A673 (cell line): ENCODE results near the gene GZF1. TPM values are rescaled to one million over a fixed set of nuclear protein-coding genes. Genes with fewer than 3 reads are reported as not detected.

Source experiments
- BruUV-seq: library from RNA; stranded (reverse); fragments of 400-500 nt; replicated peaks from 2 replicates; lab custom pipeline; 2021; lab: Mats Ljungman, UMichigan
- CTCF ChIA-PET: fragments of 300-600 bp; sonication (Branson Sonifier 250); formaldehyde crosslinking; loops from one replicate; lab custom pipeline; 2022; ENCODE audit warnings: antibody characterized with exemption; lab: Charles Lee
- POLR2A ChIA-PET: fragments of 300-600 bp; sonication (Branson Sonifier 250); formaldehyde crosslinking; loops from one replicate; lab custom pipeline; 2022; ENCODE audit warnings: antibody characterized with exemption; ENCODE audit not compliant: low non-redundant PET; lab: Charles Lee
- DNase-seq: peaks from one replicate; pipeline ENCODE4 v3.0.0-alpha.2; 2015; ENCODE audit warnings: low spot score
- H3K27ac ChIP-seq: fragments of 200-600 bp; sonication (generic); 2 replicates; pipeline ENCODE4 v1.5.1; 2016; ENCODE audit warnings: mixed run types, low read depth, mild to moderate bottlenecking, mixed read lengths, antibody characterized with exemption, low read length; ENCODE audit not compliant: poor library complexity, severe bottlenecking
- H3K27me3 ChIP-seq: fragments of 200-600 bp; sonication (generic); replicated peaks from 2 replicates; pipeline ENCODE4 v1.6.1; 2017; ENCODE audit warnings: mixed run types, low read depth, mild to moderate bottlenecking, mixed read lengths, antibody characterized with exemption, low read length; ENCODE audit not compliant: insufficient read depth, poor library complexity
- H3K36me3 ChIP-seq: fragments of 200-600 bp; sonication (generic); 2 replicates; pipeline ENCODE4 v1.6.1; 2016; ENCODE audit warnings: mixed run types, mild to moderate bottlenecking, mixed read lengths, antibody characterized with exemption, low read length; ENCODE audit not compliant: insufficient read depth, poor library complexity, severe bottlenecking
- H3K4me1 ChIP-seq: fragments of 200-600 bp; sonication (generic); 2 replicates; pipeline ENCODE4 v1.6.1; 2017; ENCODE audit warnings: mixed run types, mild to moderate bottlenecking, mixed read lengths, antibody characterized with exemption, low read length; ENCODE audit not compliant: insufficient read depth, poor library complexity, severe bottlenecking
- H3K4me3 ChIP-seq: fragments of 200-600 bp; sonication (generic); 2 replicates; pipeline ENCODE4 v1.5.1; 2016; ENCODE audit warnings: low read depth, mixed run types, mild to moderate bottlenecking, mixed read lengths, low read length; ENCODE audit not compliant: poor library complexity, severe bottlenecking
- H3K9me3 ChIP-seq: fragments of 200-600 bp; sonication (generic); 2 replicates; pipeline ENCODE4 v1.6.1; 2016; ENCODE audit warnings: mixed run types, low read depth, mild to moderate bottlenecking, mixed read lengths, antibody characterized with exemption, low read length; ENCODE audit not compliant: poor library complexity, severe bottlenecking
- CTCF ChIP-seq: fragments of 300-800, 200-600 bp; sonication (generic); conservative IDR thresholded peaks from 2 replicates; pipeline ENCODE4 v1.5.1; 2017; ENCODE audit warnings: low read depth, mild to moderate bottlenecking, antibody characterized with exemption, low read length, moderate library complexity, mixed read lengths
- EZH2 ChIP-seq: fragments of 200-600 bp; sonication (generic); IDR thresholded peaks from 2 replicates; pipeline ENCODE4 v1.6.1; 2017; ENCODE audit warnings: borderline replicate concordance, low read depth, mild to moderate bottlenecking, mixed read lengths, antibody characterized with exemption, low read length; ENCODE audit not compliant: poor library complexity, severe bottlenecking
- intact Hi-C: fragments of 100-400 bp; cut with micrococcal nuclease; formaldehyde crosslinking; loops from one replicate; pipeline ENCODE4 v1.10.0; 2022; ENCODE audit not compliant: unreplicated experiment
- total RNA-seq: library from RNA; stranded (reverse); gene quantifications from 2 replicates; pipeline ENCODE4 v1.2.3, GENCODE V29; 2021

GZF1 gene
- total RNA-seq, 1 experiment from 2014 or later: 13.7 TPM

GRCh38 chr20:23417861-23418260, 55.9 kb downstream of the GZF1 start:
- Histone ChIP-seq H3K9me3 (no peaks in the 10 kb centered on the region), H3K36me3 (no peaks in the 10 kb centered on the region), H3K27ac (no peak overlapping the region), H3K4me3 (no peak overlapping the region), H3K27me3 (no peaks in the 10 kb centered on the region), H3K4me1 (peaks cover 5% of the 10 kb centered on the region)
- CTCF ChIA-PET: no interaction called here
- DNase-seq: no peak
- TF ChIP-seq CTCF (no peak), EZH2 (no peak)
- POLR2A ChIA-PET: no interaction called here
- intact Hi-C loops: no loop called here
- no TSS peak for BruUV-seq

GRCh38 chr20:23419657-23419994, 57.6 kb downstream of the GZF1 start:
- peak overlapping the region; percentile 83 for H3K27ac ChIP-seq

GRCh38 chr20:23419995-23420901, 58.3 kb downstream of the GZF1 start:
- Histone ChIP-seq H3K27me3 (no peaks in the 10 kb centered on the region), H3K27ac (peak overlapping the region; percentile 83), H3K4me1 (peaks cover 5% of the 10 kb centered on the region), H3K9me3 (no peaks in the 10 kb centered on the region), H3K4me3 (peak overlapping the region; percentile 98), H3K36me3 (no peaks in the 10 kb centered on the region)
- POLR2A ChIA-PET: interaction anchor here (0.6 kb wide), 1 partner anchor 10 kb away, joined by 3 read pairs; no protein-coding TSS in a partner anchor
- intact Hi-C loops: loop anchor here (5.0 kb wide), 1 partner anchor 58 kb away; the partner anchor contains the start of gene GZF1
- BruUV-seq: no TSS peak
- CTCF ChIA-PET: interaction anchor here (0.7 kb wide), 2 partner anchors 106 to 726 kb away, joined by 4 to 9 read pairs; no protein-coding TSS in a partner anchor
- TF ChIP-seq EZH2 (no peak), CTCF (no peak)
- peak; percentile 53 for DNase-seq

More at GRCh38 chr20:23419657-23419994, 57.6 kb downstream of the GZF1 start:
- DNase-seq: peak; percentile 10
- TF ChIP-seq CTCF (no peak), EZH2 (no peak)
- ChIA-PET POLR2A (interaction anchor here (0.6 kb wide), 1 partner anchor 10 kb away, joined by 3 read pairs; no protein-coding TSS in a partner anchor), CTCF (no interaction called here)
- Histone ChIP-seq H3K36me3 (no peaks in the 10 kb centered on the region), H3K27me3 (no peaks in the 10 kb centered on the region), H3K9me3 (no peaks in the 10 kb centered on the region), H3K4me1 (peaks cover 5% of the 10 kb centered on the region), H3K4me3 (peak overlapping the region; percentile 98)
- BruUV-seq: TSS peak; percentile 39
- intact Hi-C loops: no loop called here
